Measurements from ENCODE around the gene NTM.
"Not testable (repeated sequence)": the region's sequence is repeated elsewhere in the genome, so short reads cannot be mapped to it uniquely, and the experiment has no call there.

Gene NTM

DNA sequence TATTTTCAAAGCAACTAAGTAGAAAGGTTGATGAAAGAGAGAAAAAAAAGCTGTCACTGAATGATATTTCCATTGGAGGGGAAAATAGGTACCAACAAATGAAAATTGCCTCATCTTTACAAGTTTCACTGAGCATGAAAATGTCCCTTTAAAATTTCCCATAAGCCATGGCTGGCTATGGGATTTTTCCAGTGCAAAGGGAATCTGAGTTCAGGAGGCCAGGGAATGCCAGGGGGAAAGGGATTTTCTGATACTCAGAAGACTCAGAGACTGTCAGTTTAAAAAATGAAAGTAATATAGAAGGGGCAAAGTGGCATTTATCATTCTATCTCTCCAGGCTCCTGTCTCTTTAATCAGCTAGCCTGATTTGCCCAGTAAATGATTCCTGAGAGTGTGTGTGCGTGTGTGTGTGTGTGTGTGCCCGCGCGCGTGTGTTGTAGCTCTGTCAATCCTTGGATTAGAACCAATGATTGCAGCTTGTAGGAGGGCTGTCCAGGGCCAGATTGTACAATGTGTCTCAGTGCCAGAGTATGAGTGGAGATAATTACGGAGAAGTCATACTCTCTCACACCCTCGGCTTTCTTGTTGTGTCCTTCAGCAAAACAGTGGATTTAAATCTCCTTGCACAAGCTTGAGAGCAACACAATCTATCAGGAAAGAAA lies at the start of gene NTM:
Gene NTM (plus strand): TSS at position 526 of the 662 bp plus-strand sequence.
- in situ Hi-C loops (cut with MboI; ENCODE audit: low sequenced_read_pairs), result no loop called here

DNA sequence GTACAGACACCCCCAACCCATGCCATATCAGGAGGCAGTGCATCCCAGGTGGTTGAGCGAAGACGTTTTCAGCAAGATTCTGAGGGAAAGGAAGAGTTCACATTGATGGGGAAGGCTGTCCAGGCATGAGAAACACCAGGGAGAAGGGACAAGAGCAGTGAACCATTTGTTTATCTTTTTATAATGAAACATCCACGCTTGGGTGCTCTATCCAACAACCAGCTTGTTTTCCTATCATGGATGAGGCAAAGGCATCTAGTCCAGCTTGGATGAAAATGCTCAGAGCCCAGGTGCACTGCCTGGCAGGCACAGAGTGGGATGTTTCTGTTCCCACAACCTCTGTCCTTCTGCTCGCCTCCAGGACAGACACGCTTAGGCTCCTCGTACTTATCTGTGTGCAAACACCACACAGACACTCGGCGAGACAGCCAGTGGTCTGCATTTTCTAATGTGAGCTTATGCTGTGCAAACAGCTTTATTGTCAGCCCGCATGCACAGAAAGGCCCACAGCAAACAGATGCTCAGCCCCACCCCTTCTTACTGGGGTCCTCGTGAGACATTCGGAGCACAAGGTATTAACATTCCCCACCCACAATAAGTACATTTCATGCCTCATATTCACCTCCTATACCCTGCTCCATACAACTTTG lies 45.4 kb upstream of the NTM start:
- in situ Hi-C loops (cut with MboI; ENCODE audit: low sequenced_read_pairs), result no loop called here

DNA sequence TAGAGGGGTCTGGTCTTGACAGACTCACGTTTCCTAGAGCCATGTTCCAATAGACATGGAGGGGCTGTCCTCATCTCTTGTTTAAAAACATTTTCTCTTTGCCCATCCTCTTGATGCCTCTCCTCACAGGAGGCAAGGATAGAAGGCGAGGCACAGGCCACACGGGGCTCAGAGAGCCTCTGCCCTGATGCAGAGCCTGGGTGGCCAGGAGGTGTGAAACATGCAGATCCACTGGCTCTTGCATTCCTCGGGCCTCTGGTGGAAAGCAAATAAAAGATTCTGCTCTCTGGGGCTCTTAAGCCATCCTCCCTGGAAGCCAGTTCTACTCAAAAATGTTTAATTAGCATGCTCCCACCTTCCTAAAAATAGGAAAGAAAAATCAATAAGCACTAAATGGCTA lies 43.6 kb upstream of the NTM start:
- in situ Hi-C loops (cut with MboI; ENCODE audit: low sequenced_read_pairs), result no loop called here

DNA sequence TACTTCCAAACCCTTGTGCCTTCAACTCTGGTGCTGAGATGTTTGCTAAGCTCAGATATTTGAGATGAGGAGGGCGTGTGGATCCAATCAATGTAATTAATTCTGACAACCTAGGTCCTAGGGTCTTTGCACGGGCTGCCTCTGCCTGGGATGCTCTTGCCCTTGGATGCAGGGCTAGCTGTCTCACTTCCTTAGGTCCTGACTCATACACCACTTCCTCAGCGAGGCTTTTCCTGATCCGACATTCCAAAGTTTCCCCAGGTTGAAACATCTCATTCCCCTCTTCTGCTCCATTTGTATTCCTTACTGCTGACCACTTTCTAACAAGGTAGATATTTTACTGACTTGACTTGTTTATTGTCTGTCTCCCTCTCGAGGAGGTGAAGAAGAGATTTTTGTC lies 43.0 kb upstream of the NTM start:
- in situ Hi-C loops (cut with MboI; ENCODE audit: low sequenced_read_pairs), result no loop called here

DNA sequence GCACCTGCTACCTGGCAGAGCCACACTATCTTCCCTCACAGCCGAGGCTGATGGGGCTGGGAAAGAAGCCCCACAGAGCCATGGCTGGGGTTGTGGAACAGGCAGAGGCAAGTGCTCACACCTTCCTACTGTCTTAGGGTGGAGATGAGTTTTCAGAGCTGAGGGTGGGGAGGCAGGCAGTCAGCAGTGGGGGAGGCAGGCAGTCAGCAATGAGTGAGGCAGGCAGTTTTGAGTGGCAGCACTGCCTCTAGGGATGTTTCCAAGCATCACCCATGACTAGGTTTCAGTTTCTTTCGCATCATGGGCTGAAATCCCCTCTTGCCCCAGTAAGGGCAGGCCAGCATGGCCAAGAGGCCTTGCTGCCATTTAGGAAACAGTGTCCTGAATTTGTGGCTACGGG lies 41.6 kb upstream of the NTM start:
- in situ Hi-C loops (cut with MboI; ENCODE audit: low sequenced_read_pairs), result no loop called here

DNA sequence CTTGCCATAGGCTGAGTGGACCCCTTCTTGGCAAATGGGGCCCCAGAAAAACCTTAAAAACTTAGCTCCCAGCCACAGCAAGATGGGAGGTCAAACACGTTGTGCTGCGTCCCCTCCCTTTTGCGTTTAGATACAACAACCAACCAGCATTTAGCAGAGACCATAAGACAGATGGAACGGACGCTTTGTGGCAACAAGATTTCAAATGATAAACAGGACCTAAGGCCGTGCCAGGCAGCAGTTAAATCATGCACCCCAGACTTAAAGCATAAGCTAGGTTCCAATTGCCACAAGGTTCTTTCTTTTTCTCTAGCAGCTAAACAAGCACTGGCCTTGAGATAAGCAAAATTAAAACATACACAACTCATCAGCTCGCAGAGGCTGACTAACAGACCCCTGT lies 39.4 kb upstream of the NTM start:
- in situ Hi-C loops (cut with MboI; ENCODE audit: low sequenced_read_pairs), result no loop called here

DNA sequence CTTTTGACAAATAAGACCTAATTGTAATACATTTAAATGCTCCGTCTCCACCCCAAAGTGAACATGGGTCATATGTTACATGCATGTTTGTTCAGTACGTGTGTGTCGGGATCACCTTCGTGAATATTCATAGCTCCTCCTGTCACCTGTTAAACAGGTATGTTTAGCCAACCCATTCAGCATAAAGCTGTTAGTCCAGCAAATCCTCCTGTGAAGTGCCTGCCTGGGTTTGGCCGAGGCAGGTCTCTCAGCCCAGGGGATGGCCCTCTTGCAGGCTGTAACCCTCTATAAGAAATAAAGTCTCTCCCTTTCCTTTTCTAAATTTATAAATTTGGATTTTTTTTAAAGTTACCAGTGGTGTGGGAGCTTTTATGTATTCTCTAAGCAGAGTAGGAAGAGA lies 38.9 kb upstream of the NTM start:
- in situ Hi-C loops (cut with MboI; ENCODE audit: low sequenced_read_pairs), result no loop called here

DNA sequence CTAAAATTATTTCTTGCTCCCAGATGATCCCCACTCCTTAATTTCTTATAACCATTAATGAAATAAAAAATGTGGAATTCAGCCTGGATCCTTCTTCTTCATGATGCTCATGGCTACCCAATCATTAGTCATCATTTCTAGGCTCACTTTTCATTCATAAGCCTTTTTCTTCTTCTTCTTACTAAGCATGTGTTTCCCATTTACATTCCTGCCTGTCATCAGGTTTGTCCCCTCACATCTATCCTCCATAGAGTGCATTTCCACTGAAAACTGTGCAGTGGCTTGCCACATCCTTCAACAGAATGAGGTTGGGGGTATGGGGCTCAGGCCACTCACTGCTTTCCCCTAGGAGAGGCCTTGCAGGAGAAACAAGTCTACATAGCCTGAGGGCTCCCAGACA lies 35.8 kb upstream of the NTM start:
- in situ Hi-C loops (cut with MboI; ENCODE audit: low sequenced_read_pairs), result no loop called here

DNA sequence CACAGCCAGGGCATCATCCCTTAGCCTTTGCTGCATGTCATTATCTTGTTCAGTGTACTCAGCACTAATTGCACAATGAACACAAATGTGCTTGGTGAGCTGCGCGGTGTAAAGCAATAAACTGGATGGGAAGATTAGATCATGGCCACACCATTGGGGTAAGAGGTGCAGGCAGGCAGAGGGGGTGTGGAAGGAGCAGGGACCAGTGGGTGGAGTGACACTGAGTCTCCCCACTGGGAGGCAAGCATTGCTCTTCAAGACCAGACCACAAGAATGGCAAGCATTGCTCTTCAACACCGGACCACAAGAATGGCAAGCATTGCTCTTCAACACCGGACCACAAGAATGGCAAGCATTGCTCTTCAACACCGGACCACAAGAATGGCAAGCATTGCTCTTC lies 28.5 kb upstream of the NTM start:
- in situ Hi-C loops (cut with MboI; ENCODE audit: low sequenced_read_pairs), result not testable (repeated sequence)

DNA sequence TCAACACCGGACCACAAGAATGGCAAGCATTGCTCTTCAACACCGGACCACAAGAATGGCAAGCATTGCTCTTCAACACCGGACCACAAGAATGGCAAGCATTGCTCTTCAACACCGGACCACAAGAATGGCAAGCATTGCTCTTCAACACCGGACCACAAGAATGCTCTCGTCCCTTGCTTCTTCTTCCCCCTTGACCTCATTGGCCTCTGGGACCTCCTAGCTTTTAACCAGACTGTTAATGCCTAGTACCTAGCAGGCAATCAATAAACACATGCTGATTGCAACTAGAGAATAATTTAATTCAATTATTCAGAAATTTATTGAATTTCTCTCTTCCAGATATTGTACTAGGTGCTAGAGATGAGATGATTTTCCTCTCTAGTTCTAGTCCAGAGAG lies 28.0 kb upstream of the NTM start:
- in situ Hi-C loops (cut with MboI; ENCODE audit: low sequenced_read_pairs), result not testable (repeated sequence)

DNA sequence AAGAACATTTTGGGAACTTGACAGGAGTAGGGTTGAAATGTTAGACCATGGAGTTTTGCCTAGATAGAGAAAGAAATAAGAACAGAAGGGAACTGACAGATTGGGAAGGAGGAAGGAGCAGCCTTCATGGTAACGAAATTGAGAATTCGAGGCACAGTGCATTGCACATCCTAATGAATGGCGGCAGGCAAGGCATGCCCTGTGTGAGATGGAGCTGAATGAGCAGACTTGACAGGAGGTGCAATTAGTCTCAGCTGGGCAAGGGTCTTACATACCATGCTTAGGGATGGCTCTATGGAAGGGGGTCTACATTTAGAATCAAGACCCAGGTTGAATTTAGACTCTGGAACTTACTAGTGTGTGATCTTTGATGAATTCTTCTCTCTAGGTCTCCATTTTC lies 25.0 kb upstream of the NTM start:
- in situ Hi-C loops (cut with MboI; ENCODE audit: low sequenced_read_pairs), result no loop called here

DNA sequence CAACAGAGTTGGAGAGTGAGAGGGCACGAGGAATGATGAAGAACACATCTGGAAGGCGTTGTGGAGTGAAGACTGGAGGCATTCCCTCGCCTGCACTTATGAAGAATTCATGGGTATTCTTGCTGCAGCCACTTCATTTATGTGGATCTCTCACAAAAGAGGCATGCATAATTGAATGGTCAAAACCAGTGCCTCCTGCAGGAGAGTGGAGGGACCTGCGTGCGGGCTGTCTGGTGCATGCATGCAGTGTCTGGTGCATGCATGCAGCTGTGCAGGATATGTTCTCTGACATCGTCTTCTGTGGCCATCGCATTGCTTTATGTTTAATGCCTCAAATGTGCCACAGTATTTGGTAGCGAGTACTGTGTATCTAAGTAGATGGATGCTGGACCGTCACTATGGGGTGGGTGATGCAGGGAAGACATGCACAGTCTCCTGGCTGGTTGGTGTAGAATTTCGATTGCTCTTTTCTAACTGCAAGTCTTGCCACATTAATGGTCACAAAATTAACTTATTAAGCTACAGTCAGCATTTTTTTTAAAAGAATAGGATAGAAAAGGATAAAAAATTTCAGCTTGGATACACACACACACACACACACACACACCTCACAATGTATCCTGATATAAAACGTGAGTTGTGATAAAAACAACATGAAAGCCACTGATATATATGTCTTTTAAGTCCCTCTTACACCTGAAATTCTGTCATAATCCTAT lies 20.9 kb upstream of the NTM start:
- in situ Hi-C loops (cut with MboI; ENCODE audit: low sequenced_read_pairs), result no loop called here

DNA sequence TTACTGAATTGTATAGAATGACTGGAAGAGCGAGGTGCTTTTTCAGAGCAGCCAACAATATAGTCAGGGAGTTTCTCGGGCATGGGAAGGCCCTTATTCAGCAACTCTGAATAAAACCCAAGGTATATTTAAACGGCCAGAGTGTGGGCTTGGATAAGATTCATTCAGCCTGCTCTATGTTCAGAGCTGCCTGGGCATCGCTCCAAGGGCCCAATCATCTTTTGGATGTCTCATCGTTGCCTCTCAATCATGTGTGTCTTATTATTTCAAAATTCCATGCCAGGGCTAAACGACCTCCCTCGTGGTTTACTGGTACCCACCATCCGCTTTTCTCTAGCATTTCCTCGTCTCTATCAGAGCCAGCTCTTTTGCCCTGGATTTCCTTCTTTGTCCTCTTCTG lies 19.5 kb upstream of the NTM start:
- in situ Hi-C loops (cut with MboI; ENCODE audit: low sequenced_read_pairs), result no loop called here

DNA sequence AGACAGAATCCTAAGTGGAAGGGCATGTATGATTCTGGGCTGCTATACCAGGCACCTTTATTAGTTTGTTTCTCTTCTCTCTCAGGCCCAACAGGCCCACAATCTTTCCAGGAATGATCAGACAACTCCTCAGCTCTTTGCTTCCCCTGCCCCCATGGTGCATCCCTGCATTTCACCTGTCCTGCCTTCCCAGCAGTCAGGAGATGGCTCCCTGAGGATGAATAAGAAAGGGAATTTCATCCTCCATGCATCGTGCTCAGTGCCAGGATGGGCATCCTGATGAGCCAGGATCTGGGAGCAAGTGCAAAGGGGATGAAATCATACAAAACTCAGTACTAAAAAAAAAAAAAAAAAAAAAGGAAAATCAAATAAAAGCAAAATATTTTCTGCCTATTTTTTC lies 18.6 kb upstream of the NTM start:
- in situ Hi-C loops (cut with MboI; ENCODE audit: low sequenced_read_pairs), result no loop called here

DNA sequence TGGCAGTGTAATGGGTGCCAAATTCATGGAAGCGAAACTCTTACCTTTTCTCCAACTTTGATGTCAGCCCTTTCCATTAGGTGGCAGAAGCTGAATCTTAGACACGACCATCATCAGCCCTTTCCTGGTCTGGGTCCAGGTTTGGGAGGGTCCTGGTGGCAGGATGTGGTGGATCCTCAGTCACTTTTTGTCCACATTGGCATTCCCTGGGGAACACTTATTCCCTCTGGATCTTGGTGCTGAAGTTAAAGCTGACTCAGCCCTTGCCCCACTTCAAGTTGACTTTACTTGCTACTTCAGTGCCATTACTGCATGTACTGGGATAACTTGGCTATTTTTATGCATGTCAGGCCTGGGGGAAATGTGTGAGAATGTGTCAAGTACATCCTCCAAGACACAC lies 16.6 kb upstream of the NTM start:
- in situ Hi-C loops (cut with MboI; ENCODE audit: low sequenced_read_pairs), result no loop called here

DNA sequence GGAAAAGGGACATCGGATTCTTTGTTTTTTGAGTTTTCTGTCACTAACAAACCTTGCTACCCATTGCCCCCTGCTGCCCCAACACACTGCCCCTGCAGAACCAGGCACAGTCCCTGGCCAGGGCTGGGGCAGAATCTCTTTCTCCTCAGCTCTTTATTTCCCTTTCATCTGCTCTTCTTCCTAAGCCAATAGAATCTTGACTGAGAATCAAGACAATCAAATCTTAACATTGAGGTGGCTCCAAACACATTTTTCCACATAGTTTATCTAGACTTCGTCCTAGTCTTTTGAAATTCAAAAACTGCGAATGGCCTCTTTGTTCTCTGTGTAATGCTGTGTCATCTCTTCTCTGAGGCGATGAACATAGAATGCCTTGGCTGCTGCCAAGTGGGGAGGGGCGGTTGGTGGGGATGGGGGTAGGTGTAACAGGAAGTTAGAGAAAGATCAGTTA lies 16.1 kb upstream of the NTM start:
- in situ Hi-C loops (cut with MboI; ENCODE audit: low sequenced_read_pairs), result no loop called here

DNA sequence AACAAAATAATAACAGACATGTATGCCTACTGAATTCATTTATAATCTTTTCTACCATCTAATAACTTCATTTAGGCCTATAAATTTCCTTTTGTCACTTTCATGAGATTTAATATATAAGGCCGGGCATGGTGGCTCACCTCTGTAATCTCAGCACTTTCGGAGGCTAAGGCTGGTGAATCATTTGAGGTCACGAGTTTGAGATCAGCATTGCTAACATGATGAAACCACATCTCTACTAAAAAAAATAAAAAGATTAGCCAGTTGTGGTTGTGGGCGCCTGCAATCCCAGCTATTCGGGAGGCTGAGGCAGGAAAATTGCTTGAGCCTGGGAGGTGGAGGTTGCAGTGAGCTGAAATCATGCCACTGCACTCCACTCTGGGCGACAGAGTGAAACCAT lies 14.2 kb upstream of the NTM start:
- in situ Hi-C loops (cut with MboI; ENCODE audit: low sequenced_read_pairs), result no loop called here

DNA sequence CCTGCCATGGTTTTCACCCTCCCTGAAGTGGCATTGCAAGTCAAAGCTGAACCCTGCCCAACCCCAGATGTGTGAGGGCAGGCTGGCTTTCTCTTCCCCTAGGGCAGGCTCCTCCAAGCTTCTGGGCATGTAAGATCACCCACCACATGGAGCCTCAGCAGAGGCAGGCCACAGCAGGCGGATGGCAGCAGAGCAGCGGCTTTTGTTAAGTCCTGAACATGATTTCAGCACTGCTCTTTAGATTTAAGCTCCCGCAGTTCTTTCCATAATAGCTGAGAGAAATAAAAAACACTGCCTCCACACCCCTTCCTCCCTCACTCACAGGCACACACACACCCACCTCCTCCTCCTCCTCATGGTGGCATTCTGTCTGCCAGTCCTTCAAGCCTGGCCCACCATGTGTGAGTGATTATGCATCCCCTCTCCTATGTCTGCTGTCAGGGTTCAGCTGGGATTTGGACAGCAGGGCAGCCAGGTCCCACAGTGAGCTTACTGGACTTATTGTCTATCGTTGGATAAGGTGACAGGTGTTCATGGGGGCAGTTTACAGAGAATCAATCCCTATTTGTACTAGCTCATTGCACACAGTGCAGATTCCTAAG lies 5.0 kb upstream of the NTM start:
- in situ Hi-C loops (cut with MboI; ENCODE audit: low sequenced_read_pairs), result no loop called here

DNA sequence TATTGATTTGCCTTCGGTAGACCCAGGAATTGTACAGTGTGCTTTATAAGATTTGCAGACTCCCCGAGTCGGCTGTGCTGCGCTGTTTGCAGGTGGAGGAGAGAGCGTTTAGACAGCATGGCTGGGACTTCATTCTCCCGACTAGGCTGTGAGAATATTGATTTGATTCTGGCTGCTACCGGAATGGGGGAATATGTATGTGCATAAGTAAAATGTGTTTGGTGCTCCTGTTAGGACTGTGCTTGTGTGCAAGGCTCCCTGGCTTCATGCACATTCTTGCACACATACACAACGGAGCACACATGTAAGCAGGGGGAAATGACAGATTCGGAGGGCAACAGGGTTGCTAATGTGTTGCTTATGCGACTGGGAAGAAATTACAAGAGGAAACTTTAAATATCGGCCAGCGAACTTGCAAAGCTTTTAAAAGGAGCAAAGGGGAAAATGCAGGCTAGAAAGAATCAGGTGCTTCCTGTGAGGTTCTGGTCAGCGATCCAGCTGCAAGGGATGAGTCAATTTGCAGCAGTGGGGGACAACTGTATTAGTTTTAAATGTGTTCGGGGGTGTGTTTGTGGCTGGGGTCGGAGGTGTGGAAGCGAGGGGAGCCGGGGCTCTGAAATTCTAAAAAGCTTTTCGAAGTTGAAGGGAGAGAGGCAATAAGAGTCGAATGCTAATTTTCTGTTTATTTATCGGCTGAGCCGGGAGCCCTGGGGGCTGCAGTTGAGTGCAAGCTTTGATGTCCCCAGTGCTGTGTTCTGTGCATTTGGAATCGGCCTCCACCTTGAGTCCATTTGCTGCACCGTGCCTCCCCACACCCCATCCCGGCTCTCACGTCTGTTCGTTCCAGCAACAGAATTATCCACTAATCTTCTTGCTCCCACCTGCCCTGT lies 731 bp downstream of the NTM start:
- in situ Hi-C loops (cut with MboI; ENCODE audit: low sequenced_read_pairs), result no loop called here

DNA sequence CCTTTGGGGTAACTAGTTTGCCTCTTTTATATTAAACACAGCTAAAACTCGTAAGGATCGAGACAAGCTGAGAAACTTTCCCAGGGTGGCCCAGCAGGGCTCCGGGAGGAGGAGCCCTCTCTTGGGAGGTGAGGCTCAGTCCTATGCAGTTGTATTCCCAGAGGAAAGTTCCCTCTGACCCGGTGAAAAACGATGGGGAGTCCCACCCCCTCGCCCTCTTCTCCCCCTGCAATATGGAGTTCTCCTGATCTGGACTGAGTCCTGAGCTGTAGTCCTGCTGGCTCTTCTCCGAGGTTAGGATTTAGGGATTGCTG lies 1.3 kb downstream of the NTM start:
- in situ Hi-C loops (cut with MboI; ENCODE audit: low sequenced_read_pairs), result no loop called here

Data from HL-60/S4 (cell line).